GM10266 (cell line): Measurements from ENCODE around the gene EIF3F.

Experiments used
- DNase-seq: peaks from one replicate; pipeline ENCODE4 v3.0.0; 2012; ENCODE audit errors: extremely low spot score
- CTCF ChIP-seq: IDR thresholded peaks from 2 replicates; pipeline ENCODE4 v1.5.1; 2012; ENCODE audit warnings: mild to moderate bottlenecking, low read depth; ENCODE audit not compliant: control insufficient read depth, insufficient read depth; ENCODE audit errors: missing control alignments

The EIF3F gene

GRCh38 chr11:8030526-8031247 is 43.5 kb downstream of the EIF3F start:
- no peak for DNase-seq
- no peak for TF ChIP-seq CTCF

GRCh38 chr11:8031248-8032115 is 44.3 kb downstream of the EIF3F start:
- no peak for TF ChIP-seq CTCF
- DNase-seq: no peak

- DNase-seq: no peak
Observed at GRCh38 chr11:8032122-8032521, 45.0 kb downstream of the EIF3F start.

GRCh38 chr11:8032576-8033304 is 45.6 kb downstream of the EIF3F start:
- TF ChIP-seq CTCF: peak; percentile 17
- DNase-seq: no peak

More at GRCh38 chr11:8032122-8032521, 45.0 kb downstream of the EIF3F start:
- no peak for TF ChIP-seq CTCF

GRCh38 chr11:8033305-8034105 is 46.4 kb downstream of the EIF3F start:
- peak; percentile 86 for DNase-seq
- TF ChIP-seq CTCF: peak; percentile 87

- no peak for DNase-seq
- TF ChIP-seq CTCF: no peak
Observed at GRCh38 chr11:8034106-8034585, 47.0 kb downstream of the EIF3F start.
